ENCODE data around the gene RAD51B.

DNA sequence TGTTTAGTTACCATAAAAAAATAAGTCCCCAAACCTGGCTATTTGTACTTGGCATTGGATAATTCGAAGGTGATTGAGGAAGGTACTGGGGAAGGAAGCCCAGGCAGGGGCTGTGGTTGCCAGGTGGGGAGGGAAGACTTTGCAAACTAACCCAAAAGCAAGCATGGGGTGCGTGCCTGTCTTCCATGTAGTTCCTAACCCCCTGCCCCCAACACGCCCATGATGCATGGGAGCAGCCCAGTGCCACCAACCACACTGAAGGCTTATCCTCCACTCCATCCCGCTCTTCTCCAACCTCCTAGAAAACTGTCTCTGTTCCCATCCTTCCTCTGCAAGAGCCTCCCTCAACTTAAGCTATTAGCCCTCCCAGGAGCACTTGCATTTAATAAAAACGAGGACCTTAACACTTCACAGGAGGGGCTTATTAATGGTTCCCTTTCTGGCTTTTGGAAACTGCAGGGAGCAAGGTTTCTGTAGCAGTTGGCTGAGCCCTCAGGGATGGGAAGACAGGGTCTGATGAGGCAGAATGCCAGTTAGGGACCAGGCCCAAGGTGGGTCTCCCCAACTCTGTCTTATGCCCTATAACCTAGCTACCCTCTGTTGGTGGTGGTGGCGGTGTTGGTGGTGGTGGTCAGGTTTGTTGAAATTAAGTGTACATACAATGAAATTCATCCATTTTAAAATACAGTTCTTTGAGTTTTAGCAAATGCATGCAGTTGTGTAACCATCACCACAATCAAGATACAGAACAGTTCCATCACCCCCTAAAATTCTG lies 877.3 kb downstream of the RAD51B start:
- TF ChIP-seq, protein P1, sequence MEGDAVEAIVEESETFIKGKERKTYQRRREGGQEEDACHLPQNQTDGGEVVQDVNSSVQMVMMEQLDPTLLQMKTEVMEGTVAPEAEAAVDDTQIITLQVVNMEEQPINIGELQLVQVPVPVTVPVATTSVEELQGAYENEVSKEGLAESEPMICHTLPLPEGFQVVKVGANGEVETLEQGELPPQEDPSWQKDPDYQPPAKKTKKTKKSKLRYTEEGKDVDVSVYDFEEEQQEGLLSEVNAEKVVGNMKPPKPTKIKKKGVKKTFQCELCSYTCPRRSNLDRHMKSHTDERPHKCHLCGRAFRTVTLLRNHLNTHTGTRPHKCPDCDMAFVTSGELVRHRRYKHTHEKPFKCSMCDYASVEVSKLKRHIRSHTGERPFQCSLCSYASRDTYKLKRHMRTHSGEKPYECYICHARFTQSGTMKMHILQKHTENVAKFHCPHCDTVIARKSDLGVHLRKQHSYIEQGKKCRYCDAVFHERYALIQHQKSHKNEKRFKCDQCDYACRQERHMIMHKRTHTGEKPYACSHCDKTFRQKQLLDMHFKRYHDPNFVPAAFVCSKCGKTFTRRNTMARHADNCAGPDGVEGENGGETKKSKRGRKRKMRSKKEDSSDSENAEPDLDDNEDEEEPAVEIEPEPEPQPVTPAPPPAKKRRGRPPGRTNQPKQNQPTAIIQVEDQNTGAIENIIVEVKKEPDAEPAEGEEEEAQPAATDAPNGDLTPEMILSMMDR (IDR thresholded peaks at IDR 0.05), result no peak
- TF ChIP-seq POLR2A (IDR thresholded peaks at IDR 0.05), result no peak
